H1 (cell line): ENCODE results near the gene ST3GAL3. TPM values are rescaled to one million over a fixed set of nuclear protein-coding genes. Genes with fewer than 3 reads are reported as not detected.

ENCODE experiments used
- ASH2L ChIP-seq: fragments of 200-600, 300-600 bp; sonication (generic); IDR thresholded peaks from one replicate; pipeline ENCODE4 v1.7.1; 2017; ENCODE audit warnings: low read length
- BCL11A ChIP-seq, 2 experiments: IDR thresholded peaks; one replicate each; pipeline ENCODE4 v1.6.1; 2011; ENCODE audit warnings: low read depth in 2 of 2, low read length in 2 of 2, mild to moderate bottlenecking in 2 of 2
- CBX8 ChIP-seq: fragments of 300-800, 300-1000 bp; sonication (generic); IDR thresholded peaks from 2 replicates; pipeline ENCODE4 v1.7.1; 2016; ENCODE audit warnings: low read depth, low read length, borderline replicate concordance
- FOSL1 ChIP-seq: IDR thresholded peaks from 2 replicates; pipeline ENCODE4 v1.6.1; 2011; ENCODE audit warnings: mild to moderate bottlenecking, low read depth, low read length, moderate library complexity; ENCODE audit not compliant: insufficient read depth
- RAD21 ChIP-seq, 2 experiments: IDR thresholded peaks in 1 of 2; conservative IDR thresholded peaks in 1 of 2; 2 replicates each; pipeline ENCODE4 v1.6.1; 2011; ENCODE audit warnings: low read depth in 2 of 2, low read length in 2 of 2, improper control_type of control experiment in 1 of 2, inconsistent platforms in 1 of 2, mild to moderate bottlenecking in 1 of 2, moderate library complexity in 1 of 2
- RBBP5 ChIP-seq: IDR thresholded peaks from 2 replicates; pipeline ENCODE4 v1.7.1; 2012; ENCODE audit warnings: low read depth, mild to moderate bottlenecking, inconsistent platforms, low read length, moderate library complexity, borderline replicate concordance
- SP4 ChIP-seq: IDR thresholded peaks from 2 replicates; pipeline ENCODE4 v1.6.1; 2012; ENCODE audit warnings: low read length, inconsistent platforms
- TEAD4 ChIP-seq: IDR thresholded peaks from 2 replicates; pipeline ENCODE4 v1.6.1; 2012; ENCODE audit warnings: low read depth, low read length, inconsistent platforms, mixed read lengths
- polyA plus RNA-seq, 7 experiments: library from polyadenylated mRNA; depleted of rRNA in 3 of 7; stranded (reverse) in 5 of 7; unstranded in 2 of 7; fragments of >200 nt in 5 of 7; fragments of 200-250 nt in 2 of 7; gene quantifications; 1 replicate in 5 of 7; 2 replicates in 1 of 7; 4 replicates in 1 of 7; pipeline versions ENCODE4 v1.2.1 to v1.2.3, GENCODE V29; 2011 to 2013; ENCODE audit warnings: missing spikeins in 2 of 7, mixed read lengths in 2 of 7
- total RNA-seq: library from RNA; stranded (reverse); fragmentation: NEBNext Ultra II Directional; extraction: Animal tissue kit (Norgen Biotek cat#: 25700); gene quantifications from 2 replicates; pipeline ENCODE4 v1.2.1, GENCODE V29; 2021
- TF ChIP-seq, protein P1 (sequence below): fragments of 300-600 bp; sonication (generic); IDR thresholded peaks from 2 replicates; pipeline ENCODE4 v1.7.1; 2012; ENCODE audit warnings: low read length, moderate library complexity, mild to moderate bottlenecking, inconsistent platforms; ENCODE audit not compliant: insufficient replicate concordance
- TF ChIP-seq, protein P2 (sequence below): IDR thresholded peaks from 2 replicates; pipeline ENCODE4 v1.6.1; 2012; ENCODE audit warnings: low read length, inconsistent platforms

The ST3GAL3 gene
- total and polyA plus RNA-seq, 2 of the 8 experiments (the other 6 are each of a cell fraction or from before 2014, with no cell fraction given) = 6.8 to 7.0 TPM

DNA sequence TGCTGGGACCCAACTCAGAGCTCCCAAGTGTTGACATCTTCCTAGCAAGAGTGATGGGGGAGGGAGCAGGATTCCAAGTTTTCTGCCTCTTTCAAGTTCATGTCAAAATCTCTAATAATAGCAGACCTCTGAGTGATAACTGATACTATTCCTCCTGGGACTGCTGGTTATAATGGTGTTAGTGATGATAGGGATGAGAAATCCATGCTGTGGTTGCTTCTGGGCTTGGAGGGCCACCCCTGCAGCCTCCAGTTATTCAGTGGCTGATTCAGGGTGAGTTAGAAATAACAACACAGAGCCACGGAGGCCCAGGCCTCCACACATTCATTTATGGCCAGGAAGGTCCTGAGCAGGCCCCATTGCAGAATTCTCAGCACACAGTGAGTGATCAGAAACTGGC, 185.7 kb downstream of the ST3GAL3 start (continued):
- TF ChIP-seq, protein P1, sequence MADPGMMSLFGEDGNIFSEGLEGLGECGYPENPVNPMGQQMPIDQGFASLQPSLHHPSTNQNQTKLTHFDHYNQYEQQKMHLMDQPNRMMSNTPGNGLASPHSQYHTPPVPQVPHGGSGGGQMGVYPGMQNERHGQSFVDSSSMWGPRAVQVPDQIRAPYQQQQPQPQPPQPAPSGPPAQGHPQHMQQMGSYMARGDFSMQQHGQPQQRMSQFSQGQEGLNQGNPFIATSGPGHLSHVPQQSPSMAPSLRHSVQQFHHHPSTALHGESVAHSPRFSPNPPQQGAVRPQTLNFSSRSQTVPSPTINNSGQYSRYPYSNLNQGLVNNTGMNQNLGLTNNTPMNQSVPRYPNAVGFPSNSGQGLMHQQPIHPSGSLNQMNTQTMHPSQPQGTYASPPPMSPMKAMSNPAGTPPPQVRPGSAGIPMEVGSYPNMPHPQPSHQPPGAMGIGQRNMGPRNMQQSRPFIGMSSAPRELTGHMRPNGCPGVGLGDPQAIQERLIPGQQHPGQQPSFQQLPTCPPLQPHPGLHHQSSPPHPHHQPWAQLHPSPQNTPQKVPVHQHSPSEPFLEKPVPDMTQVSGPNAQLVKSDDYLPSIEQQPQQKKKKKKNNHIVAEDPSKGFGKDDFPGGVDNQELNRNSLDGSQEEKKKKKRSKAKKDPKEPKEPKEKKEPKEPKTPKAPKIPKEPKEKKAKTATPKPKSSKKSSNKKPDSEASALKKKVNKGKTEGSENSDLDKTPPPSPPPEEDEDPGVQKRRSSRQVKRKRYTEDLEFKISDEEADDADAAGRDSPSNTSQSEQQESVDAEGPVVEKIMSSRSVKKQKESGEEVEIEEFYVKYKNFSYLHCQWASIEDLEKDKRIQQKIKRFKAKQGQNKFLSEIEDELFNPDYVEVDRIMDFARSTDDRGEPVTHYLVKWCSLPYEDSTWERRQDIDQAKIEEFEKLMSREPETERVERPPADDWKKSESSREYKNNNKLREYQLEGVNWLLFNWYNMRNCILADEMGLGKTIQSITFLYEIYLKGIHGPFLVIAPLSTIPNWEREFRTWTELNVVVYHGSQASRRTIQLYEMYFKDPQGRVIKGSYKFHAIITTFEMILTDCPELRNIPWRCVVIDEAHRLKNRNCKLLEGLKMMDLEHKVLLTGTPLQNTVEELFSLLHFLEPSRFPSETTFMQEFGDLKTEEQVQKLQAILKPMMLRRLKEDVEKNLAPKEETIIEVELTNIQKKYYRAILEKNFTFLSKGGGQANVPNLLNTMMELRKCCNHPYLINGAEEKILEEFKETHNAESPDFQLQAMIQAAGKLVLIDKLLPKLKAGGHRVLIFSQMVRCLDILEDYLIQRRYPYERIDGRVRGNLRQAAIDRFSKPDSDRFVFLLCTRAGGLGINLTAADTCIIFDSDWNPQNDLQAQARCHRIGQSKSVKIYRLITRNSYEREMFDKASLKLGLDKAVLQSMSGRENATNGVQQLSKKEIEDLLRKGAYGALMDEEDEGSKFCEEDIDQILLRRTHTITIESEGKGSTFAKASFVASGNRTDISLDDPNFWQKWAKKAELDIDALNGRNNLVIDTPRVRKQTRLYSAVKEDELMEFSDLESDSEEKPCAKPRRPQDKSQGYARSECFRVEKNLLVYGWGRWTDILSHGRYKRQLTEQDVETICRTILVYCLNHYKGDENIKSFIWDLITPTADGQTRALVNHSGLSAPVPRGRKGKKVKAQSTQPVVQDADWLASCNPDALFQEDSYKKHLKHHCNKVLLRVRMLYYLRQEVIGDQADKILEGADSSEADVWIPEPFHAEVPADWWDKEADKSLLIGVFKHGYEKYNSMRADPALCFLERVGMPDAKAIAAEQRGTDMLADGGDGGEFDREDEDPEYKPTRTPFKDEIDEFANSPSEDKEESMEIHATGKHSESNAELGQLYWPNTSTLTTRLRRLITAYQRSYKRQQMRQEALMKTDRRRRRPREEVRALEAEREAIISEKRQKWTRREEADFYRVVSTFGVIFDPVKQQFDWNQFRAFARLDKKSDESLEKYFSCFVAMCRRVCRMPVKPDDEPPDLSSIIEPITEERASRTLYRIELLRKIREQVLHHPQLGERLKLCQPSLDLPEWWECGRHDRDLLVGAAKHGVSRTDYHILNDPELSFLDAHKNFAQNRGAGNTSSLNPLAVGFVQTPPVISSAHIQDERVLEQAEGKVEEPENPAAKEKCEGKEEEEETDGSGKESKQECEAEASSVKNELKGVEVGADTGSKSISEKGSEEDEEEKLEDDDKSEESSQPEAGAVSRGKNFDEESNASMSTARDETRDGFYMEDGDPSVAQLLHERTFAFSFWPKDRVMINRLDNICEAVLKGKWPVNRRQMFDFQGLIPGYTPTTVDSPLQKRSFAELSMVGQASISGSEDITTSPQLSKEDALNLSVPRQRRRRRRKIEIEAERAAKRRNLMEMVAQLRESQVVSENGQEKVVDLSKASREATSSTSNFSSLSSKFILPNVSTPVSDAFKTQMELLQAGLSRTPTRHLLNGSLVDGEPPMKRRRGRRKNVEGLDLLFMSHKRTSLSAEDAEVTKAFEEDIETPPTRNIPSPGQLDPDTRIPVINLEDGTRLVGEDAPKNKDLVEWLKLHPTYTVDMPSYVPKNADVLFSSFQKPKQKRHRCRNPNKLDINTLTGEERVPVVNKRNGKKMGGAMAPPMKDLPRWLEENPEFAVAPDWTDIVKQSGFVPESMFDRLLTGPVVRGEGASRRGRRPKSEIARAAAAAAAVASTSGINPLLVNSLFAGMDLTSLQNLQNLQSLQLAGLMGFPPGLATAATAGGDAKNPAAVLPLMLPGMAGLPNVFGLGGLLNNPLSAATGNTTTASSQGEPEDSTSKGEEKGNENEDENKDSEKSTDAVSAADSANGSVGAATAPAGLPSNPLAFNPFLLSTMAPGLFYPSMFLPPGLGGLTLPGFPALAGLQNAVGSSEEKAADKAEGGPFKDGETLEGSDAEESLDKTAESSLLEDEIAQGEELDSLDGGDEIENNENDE = no peak
- TF ChIP-seq BCL11A (IDR thresholded peaks at IDR 0.05; ENCODE audit: low read depth in 2 of 2, low read length in 2 of 2) (no peak), CBX8 (no peak), RAD21 (IDR thresholded peaks at IDR 0.05 in 1 of 2, conservative IDR thresholded peaks at IDR 0.05 in 1 of 2; ENCODE audit: low read depth in 2 of 2, low read length in 2 of 2) (no peak), ASH2L (no peak), SP4 (no peak), FOSL1 (no peak), RBBP5 (no peak), TEAD4 (no peak)
- TF ChIP-seq, protein P2, sequence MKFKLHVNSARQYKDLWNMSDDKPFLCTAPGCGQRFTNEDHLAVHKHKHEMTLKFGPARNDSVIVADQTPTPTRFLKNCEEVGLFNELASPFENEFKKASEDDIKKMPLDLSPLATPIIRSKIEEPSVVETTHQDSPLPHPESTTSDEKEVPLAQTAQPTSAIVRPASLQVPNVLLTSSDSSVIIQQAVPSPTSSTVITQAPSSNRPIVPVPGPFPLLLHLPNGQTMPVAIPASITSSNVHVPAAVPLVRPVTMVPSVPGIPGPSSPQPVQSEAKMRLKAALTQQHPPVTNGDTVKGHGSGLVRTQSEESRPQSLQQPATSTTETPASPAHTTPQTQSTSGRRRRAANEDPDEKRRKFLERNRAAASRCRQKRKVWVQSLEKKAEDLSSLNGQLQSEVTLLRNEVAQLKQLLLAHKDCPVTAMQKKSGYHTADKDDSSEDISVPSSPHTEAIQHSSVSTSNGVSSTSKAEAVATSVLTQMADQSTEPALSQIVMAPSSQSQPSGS = no peak
